AG04450 (cell line): ENCODE data around the gene LAMC2. TPM values are rescaled to one million over a fixed set of nuclear protein-coding genes. Genes with fewer than 3 reads are reported as not detected.

ENCODE experiments used
- CTCF ChIA-PET: fragments of 300-600, 350-600 bp; formaldehyde crosslinking; extraction: SDS; loops from one replicate; lab custom pipeline; 2022; ENCODE audit warnings: antibody characterized with exemption, inconsistent platforms; lab: Charles Lee
- POLR2A ChIA-PET: fragments of 350-600 bp; formaldehyde crosslinking; extraction: SDS; loops from one replicate; lab custom pipeline; 2021; ENCODE audit warnings: antibody characterized with exemption, inconsistent platforms; lab: Yijun Ruan, JAX
- DNase-seq: peaks from one replicate; pipeline ENCODE4 v3.0.0-alpha.2; 2011; ENCODE audit warnings: low read depth, low spot score
- H3K27ac ChIP-seq: one replicate; pipeline ENCODE4 v1.5.1; 2012; ENCODE audit warnings: low read depth, low read length, control low read depth
- H3K27me3 ChIP-seq: one replicate; pipeline ENCODE4 v1.6.0; 2012; ENCODE audit warnings: low read length; ENCODE audit not compliant: control insufficient read depth, insufficient read depth
- H3K4me3 ChIP-seq: 2 replicates; pipeline ENCODE4 v1.5.1; 2011; ENCODE audit warnings: mild to moderate bottlenecking, low read depth, low read length, control low read depth
- H3K9me3 ChIP-seq: 2 replicates; pipeline ENCODE4 v1.5.1; 2012; ENCODE audit warnings: low read length; ENCODE audit not compliant: control insufficient read depth, insufficient read depth
- CTCF ChIP-seq: IDR thresholded peaks from 2 replicates; pipeline ENCODE4 v1.5.1; 2011; ENCODE audit warnings: low read depth, low read length, control low read depth, inconsistent platforms
- polyA plus RNA-seq: library from polyadenylated mRNA; depleted of rRNA; stranded (reverse); fragments of >200 nt; gene quantifications from 2 replicates; pipeline ENCODE4 v1.2.3, GENCODE V29; 2011

LAMC2 gene
- polyA plus RNA-seq, 1 experiment: 1.6 TPM

- POLR2A ChIA-PET: no interaction called here
- CTCF ChIA-PET: interaction anchor here (1.2 kb wide), 1 partner anchor 40 kb away, joined by 4 read pairs; no protein-coding TSS in a partner anchor
- Histone ChIP-seq H3K9me3 (no peaks in the 10 kb centered on the region), H3K27ac (no peak overlapping the region), H3K27me3 (no peaks in the 10 kb centered on the region), H3K4me3 (no peak overlapping the region)
- TF ChIP-seq CTCF: no peak
- DNase-seq: no peak
These were observed 9.1 kb downstream of the LAMC2 start for GRCh38 chr1:183195142-183195574.

GRCh38 chr1:183197762-183198161, 11.7 kb downstream of the LAMC2 start:
- TF ChIP-seq CTCF: no peak
- Histone ChIP-seq H3K27me3 (no peaks in the 10 kb centered on the region), H3K27ac (no peak overlapping the region), H3K4me3 (no peak overlapping the region), H3K9me3 (no peaks in the 10 kb centered on the region)
- ChIA-PET POLR2A (no interaction called here), CTCF (interaction anchor here (1.0 kb wide), 1 partner anchor 37 kb away, joined by 5 read pairs; no protein-coding TSS in a partner anchor)
- no peak for DNase-seq

- ChIA-PET CTCF (interaction anchor here (1.0 kb wide), 1 partner anchor 36 kb away, joined by 5 read pairs; no protein-coding TSS in a partner anchor), POLR2A (no interaction called here)
- Histone ChIP-seq H3K9me3 (no peaks in the 10 kb centered on the region), H3K27me3 (no peaks in the 10 kb centered on the region), H3K4me3 (no peak overlapping the region), H3K27ac (peak overlapping the region; percentile 65)
- DNase-seq: peak; percentile 78
- no peak for TF ChIP-seq CTCF
These were observed 12.4 kb downstream of the LAMC2 start for GRCh38 chr1:183198463-183198862.

- Histone ChIP-seq H3K27ac (no peak overlapping the region), H3K9me3 (no peaks in the 10 kb centered on the region), H3K4me3 (no peak overlapping the region), H3K27me3 (no peaks in the 10 kb centered on the region)
- ChIA-PET CTCF (interaction anchor here (0.7 kb wide), 2 partner anchors 71 to 237 kb away, joined by 4 to 9 read pairs; no protein-coding TSS in a partner anchor), POLR2A (no interaction called here)
- no peak for DNase-seq
- TF ChIP-seq CTCF: no peak
These were observed 13.2 kb downstream of the LAMC2 start for GRCh38 chr1:183199304-183199703.

GRCh38 chr1:183200451-183200850, 14.4 kb downstream of the LAMC2 start:
- Histone ChIP-seq H3K27me3 (no peaks in the 10 kb centered on the region), H3K27ac (no peak overlapping the region), H3K9me3 (no peaks in the 10 kb centered on the region), H3K4me3 (no peak overlapping the region)
- POLR2A ChIA-PET: no interaction called here
- TF ChIP-seq CTCF: no peak
- no peak for DNase-seq
- CTCF ChIA-PET: no interaction called here
